ENCODE data around the gene DNASE1.

DNASE1 gene

DNA sequence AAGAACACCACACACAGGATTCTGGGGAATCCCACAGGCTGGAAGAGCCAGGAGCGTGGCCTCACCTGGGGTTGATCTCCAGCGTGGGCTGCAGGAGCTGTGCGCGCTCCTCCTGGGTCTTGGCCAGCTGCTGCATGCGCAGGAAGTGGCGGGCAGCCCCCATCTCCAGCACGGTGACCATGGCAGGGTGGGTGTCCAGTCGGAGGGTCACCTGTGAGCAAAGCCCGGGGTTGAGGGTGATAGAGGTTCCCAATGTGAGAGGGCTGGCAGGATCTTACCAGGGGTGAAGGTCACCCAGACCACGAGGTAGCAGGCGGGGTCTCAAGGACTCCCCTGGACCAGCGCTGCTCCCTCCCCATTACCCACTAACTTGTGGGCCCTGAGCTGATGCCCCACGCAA lies 7.4 kb downstream of the DNASE1 start:
- H3K27ac ChIP-seq: peak overlapping the region; percentile 39
- CTCF ChIA-PET: no interaction called here
- POLR2A ChIA-PET (ENCODE audit: low non-redundant PET): no interaction called here
- no peak for DNase-seq (ENCODE audit: low spot score)
- TF ChIP-seq, protein P1, sequence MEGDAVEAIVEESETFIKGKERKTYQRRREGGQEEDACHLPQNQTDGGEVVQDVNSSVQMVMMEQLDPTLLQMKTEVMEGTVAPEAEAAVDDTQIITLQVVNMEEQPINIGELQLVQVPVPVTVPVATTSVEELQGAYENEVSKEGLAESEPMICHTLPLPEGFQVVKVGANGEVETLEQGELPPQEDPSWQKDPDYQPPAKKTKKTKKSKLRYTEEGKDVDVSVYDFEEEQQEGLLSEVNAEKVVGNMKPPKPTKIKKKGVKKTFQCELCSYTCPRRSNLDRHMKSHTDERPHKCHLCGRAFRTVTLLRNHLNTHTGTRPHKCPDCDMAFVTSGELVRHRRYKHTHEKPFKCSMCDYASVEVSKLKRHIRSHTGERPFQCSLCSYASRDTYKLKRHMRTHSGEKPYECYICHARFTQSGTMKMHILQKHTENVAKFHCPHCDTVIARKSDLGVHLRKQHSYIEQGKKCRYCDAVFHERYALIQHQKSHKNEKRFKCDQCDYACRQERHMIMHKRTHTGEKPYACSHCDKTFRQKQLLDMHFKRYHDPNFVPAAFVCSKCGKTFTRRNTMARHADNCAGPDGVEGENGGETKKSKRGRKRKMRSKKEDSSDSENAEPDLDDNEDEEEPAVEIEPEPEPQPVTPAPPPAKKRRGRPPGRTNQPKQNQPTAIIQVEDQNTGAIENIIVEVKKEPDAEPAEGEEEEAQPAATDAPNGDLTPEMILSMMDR (conservative IDR thresholded peaks at IDR 0.05; ENCODE audit: low read depth): no peak

DNA sequence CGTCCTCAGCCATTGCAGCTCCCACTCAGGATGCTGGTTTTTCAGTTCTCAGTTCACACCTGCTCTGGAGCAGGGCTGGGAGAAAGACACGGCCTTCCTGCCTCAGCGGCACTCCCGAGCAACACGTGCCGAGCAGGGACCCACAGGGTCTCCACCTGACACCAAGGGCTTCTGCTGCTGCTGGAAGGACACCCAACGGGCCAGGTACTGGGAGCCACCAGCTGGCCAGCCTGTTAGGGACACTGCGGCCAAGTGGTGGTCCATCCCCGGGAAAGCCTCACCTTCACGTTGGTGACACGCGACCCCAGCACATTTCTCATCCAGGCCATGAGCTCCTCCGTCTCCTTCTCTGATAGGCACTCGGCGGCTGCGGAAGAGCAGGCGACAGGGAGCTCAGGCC lies 8.1 kb downstream of the DNASE1 start:
- TF ChIP-seq, protein P1 (conservative IDR thresholded peaks at IDR 0.05; ENCODE audit: low read depth): no peak
- CTCF ChIA-PET: no interaction called here
- DNase-seq (ENCODE audit: low spot score): no peak
- POLR2A ChIA-PET (ENCODE audit: low non-redundant PET): no interaction called here
- H3K27ac ChIP-seq: no peak overlapping the region

DNA sequence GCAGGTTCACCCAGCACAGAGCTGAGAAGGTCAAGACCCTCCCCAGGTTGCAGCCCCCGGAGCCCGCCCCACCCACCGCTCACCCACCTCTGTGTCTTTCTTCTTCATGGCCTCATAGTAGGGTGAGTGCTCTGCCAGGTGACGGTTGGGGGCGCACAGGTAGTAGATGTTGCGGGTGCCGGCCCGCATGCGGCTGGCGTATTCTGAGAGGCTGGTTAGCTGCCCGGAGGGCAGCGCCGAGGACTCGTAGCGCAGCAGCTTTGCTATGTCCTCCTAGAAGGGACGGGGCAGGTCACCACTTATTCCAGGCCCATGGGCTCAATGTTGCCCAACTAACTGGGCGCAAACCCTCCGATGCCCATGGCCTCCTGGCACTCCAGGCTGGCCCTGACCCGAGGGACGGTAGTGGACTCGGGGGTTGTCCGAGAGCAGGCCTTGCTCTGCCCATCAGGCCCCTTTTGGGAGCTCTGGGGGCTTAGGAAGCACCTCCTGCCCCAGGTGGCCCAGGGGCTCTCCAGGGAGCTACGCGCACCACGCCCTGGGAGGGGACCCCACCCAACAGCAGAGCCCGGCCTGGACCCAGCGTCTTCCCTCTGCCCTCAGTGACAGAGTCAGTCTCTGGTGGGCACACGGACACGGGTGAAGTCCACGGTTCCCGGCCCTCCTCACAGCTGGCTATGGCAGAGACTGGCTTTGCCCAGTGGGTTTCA lies 9.9 kb downstream of the DNASE1 start:
- POLR2A ChIA-PET (ENCODE audit: low non-redundant PET): no interaction called here
- CTCF ChIA-PET: interaction anchor here (0.8 kb wide), 1 partner anchor 26 kb away, joined by 3 read pairs; no protein-coding TSS in a partner anchor
- DNase-seq (ENCODE audit: low spot score): no peak

DNA sequence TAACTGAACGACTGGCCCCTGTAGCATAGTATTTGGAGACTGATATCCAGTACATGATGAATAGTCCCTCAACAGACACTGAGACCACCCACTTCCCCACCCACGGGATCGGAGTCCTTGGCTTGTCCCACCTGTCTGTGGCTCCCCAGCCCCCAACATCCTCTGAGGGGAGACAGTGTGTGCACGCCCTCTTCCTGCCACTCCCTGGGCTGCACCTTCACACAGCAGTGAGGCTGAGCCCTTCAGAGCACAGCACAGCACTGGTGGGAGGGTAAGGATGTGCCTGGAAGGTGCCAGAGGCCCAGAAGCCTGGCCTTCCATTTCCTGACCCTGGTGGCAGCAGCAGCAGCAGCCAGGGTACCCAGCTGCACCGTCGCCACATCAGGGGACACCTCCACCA lies 11.0 kb downstream of the DNASE1 start:
- POLR2A ChIA-PET (ENCODE audit: low non-redundant PET): interaction anchor here (0.6 kb wide), 1 partner anchor 17 kb away, joined by 3 read pairs; no protein-coding TSS in a partner anchor
- 0 out of 2 replicates have a peak overlapping the region, but pooled peaks have one; percentile 7 for H3K27ac ChIP-seq
- DNase-seq (ENCODE audit: low spot score): no peak
- TF ChIP-seq, protein P1 (conservative IDR thresholded peaks at IDR 0.05; ENCODE audit: low read depth): no peak
- CTCF ChIA-PET: no interaction called here

More for the DNA sequence above, 9.9 kb downstream of the DNASE1 start:
- TF ChIP-seq, protein P1 (conservative IDR thresholded peaks at IDR 0.05; ENCODE audit: low read depth): no peak
- no peak overlapping the region for H3K27ac ChIP-seq

DNA sequence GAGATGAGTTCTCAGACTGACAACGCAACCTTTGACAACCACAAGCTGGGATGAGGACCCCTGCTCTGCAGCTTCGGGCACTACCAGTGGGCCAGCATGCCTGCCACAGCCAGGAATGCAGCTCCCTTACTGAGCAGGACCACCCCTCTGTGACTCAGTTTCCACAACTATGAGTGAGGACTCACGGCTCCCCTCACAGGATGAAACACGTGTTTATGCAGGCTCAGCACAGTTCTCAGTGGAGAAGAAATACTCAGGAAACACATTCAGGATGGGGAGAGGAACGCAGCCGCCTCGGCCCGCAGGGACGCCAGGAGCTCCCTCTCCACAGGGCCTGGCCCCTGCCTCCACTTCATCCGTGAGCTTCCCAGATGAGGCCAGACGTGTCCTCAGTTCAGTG lies 14.1 kb downstream of the DNASE1 start:
- POLR2A ChIA-PET (ENCODE audit: low non-redundant PET): no interaction called here
- DNase-seq (ENCODE audit: low spot score): no peak
- CTCF ChIA-PET: no interaction called here
- TF ChIP-seq, protein P1 (conservative IDR thresholded peaks at IDR 0.05; ENCODE audit: low read depth): no peak
- H3K27ac ChIP-seq: no peak overlapping the region

DNA sequence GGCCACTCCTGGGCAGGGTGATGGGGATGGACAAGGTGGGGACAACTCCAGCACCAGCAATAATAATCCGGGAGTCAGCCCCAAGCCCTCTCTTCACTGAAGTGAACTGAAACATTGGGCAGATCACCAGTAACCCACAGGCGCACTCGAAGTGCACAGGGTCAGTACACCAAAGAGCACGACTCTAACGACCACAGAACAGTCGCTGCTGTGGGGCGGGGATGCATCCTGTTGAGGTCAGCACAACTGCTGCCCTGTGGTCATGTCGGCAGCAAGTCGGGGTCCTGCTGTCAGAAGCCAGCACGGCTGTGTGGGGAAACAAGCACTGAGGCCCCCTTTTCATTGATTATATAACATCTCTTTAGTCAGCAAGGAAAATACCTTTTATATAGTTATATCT lies 14.6 kb downstream of the DNASE1 start:
- POLR2A ChIA-PET (ENCODE audit: low non-redundant PET): no interaction called here
- no peak for DNase-seq (ENCODE audit: low spot score)
- TF ChIP-seq, protein P1 (conservative IDR thresholded peaks at IDR 0.05; ENCODE audit: low read depth): no peak
- CTCF ChIA-PET: no interaction called here
- no peak overlapping the region for H3K27ac ChIP-seq
